GM12875 (cell line): Measurements from ENCODE around the gene CDH4.
A peak's percentile ranks its signal among the peaks of the same experiment; 100 is the strongest.

ENCODE experiments used
- H3K4me3 ChIP-seq: one replicate; pipeline ENCODE4 v1.5.1; 2011; ENCODE audit warnings: low read depth, low read length, control low read depth
- CTCF ChIP-seq: IDR thresholded peaks from 2 replicates; pipeline ENCODE4 v1.5.1; 2011; ENCODE audit warnings: low read depth, mild to moderate bottlenecking, control low read depth, inconsistent platforms, low read length, moderate library complexity, borderline replicate concordance; ENCODE audit not compliant: insufficient read depth

CDH4 gene

GRCh38 chr20:61895016-61895415, 643.0 kb downstream of the CDH4 start:
- no peak overlapping the region for H3K4me3 ChIP-seq
- TF ChIP-seq CTCF, result no peak

DNA sequence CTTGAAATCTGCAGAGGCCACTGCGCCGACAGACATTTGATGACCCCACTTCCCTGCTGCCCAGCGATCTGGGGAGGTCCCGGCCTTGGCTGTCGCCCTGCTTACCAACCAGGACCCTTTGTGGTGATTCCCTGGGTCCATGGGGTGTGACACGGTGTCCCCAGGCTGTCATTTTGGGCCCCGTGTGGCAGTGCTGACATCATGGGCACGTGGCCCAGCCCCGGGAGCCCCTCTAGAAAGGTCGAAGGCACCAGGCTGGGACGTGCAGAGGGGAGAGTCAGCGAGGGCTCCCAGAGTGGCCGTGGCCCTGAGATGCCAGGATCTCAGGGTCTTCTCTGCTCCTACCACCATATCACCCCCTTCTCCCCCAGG, 643.6 kb downstream of the CDH4 start:
- no peak overlapping the region for H3K4me3 ChIP-seq
- no peak for TF ChIP-seq CTCF

GRCh38 chr20:61896058-61896961, 644.2 kb downstream of the CDH4 start:
- H3K4me3 ChIP-seq, result no peak overlapping the region
- peak; percentile 74 for TF ChIP-seq CTCF

GRCh38 chr20:61897401-61898295, 645.6 kb downstream of the CDH4 start:
- no peak for TF ChIP-seq CTCF
- H3K4me3 ChIP-seq, result no peak overlapping the region

DNA sequence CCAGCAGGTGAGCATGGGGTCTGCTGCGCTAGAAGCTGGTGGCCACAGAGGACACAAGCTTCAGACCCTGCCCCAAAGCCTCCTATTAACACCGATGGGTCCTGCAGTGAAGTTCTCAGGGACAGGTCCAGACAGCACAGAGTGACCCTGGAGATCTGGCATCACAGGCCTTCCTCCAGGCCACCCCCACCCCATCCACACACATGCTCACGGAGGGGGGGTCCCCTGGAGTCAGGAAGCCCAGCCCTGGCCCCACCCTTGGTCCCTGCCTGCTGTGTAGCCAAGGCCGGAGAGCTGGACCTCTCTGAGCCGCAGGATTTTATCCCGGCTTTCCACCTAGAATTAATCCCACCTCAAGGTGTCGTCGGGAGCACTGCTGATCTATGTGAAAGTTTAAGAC, 646.3 kb downstream of the CDH4 start:
- TF ChIP-seq CTCF, result no peak
- no peak overlapping the region for H3K4me3 ChIP-seq

DNA sequence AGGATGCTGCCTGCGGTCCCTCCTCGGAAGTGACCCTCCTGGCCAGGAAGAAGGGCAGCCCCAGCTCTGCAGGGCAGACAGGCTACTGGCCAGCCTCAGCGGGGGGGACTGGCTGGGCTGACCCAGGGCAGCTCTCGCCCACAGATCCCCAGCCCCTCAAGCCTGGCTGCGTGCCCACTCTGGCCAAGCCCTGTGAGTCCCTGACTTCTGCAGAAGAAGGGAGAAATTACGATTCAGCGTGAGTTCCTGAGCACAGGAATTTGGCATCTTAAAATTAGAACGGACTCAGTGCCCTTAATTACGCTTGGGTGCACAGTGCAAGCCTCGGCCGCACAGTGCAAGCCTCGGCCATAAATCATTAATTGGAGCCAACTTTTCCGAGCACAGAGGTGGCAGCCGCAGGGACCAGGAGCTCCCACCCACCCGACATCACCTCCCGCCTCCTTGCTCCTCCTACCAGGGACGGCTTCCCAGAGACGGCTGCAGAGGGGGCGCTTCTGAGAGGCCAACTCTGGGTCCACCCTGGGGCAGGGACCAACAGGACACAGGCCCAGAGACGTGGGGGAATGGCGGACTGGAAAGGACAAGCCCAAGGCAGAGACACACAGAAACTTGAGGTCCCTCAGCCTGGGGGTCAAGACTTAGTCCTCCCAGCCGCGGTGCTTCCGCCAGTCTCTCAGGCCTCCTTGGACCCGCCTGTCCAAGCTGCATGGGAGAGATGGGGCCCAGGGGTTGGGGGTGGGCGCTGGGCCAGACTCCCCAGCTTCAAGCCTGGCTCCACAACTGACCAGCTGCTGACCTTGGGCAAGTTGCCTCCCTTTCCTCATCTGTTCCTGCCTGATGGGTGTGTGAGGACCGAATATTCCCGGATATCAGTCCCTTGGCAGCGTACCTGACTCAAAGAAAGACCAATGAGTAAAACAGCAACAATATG, 648.2 kb downstream of the CDH4 start:
- H3K4me3 ChIP-seq, result no peak overlapping the region
- no peak for TF ChIP-seq CTCF
